PFSK-1 (cell line): ENCODE measurements around the gene VAV2.

Experiments
- FOXP2 ChIP-seq: optimal IDR thresholded peaks from 2 replicates; pipeline ENCODE3; 2011; ENCODE audit warnings: borderline replicate concordance, control low read depth, inconsistent platforms; ENCODE audit not compliant: insufficient read depth; ENCODE audit errors: extremely low read length, extremely low read depth
- POLR2AphosphoS5 ChIP-seq: IDR thresholded peaks from 2 replicates; pipeline ENCODE4 v1.6.1; 2012; ENCODE audit warnings: low read depth, mild to moderate bottlenecking, control low read depth, low read length, moderate library complexity
- REST ChIP-seq, 2 experiments: IDR thresholded peaks; 2 replicates each; pipeline versions ENCODE4 v1.6.1 to v1.8.0; 2011 to 2012; ENCODE audit warnings: low read depth in 2 of 2, low read length in 2 of 2, control low read depth in 1 of 2, inconsistent platforms in 1 of 2, mild to moderate bottlenecking in 1 of 2, moderate library complexity in 1 of 2; ENCODE audit not compliant: insufficient read depth in 1 of 2
- SIN3A ChIP-seq: IDR thresholded peaks from 2 replicates; pipeline ENCODE4 v1.6.1; 2012; ENCODE audit warnings: mild to moderate bottlenecking, low read length, moderate library complexity, borderline replicate concordance; ENCODE audit not compliant: insufficient read depth
- TAF1 ChIP-seq: IDR thresholded peaks from 2 replicates; pipeline ENCODE4 v1.6.1; 2012; ENCODE audit warnings: low read length, control low read depth, borderline replicate concordance; ENCODE audit not compliant: insufficient read depth

Gene VAV2

DNA sequence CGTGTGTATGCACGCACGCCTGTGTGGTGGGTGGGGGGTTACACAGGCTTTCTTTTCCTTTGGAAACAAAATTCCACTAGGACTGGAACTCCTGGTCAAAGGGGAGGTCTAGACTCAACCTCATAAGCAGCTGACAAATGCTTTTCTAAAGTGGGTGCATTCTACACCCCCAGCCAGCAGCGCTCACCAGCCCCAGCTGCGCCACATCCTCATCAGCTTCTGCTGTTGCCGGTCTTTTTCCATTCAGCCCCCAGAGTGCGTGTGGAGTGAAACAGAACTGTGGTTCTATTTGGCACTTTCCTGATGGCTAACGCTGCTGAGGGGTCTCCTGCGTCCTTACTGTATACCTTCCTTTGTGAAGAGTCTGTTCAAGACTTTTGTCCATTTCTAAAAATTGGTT lies 176.3 kb downstream of the VAV2 start:
- TF ChIP-seq TAF1 (no peak), REST (IDR thresholded peaks at IDR 0.05; ENCODE audit: insufficient read depth in 1 of 2, low read depth in 2 of 2, low read length in 2 of 2) (no peak), FOXP2 (no peak), POLR2AphosphoS5 (no peak)

GRCh38 chr9:133814586-133815208 lies 177.4 kb downstream of the VAV2 start:
- no peak for TF ChIP-seq TAF1
- TF ChIP-seq SIN3A, result no peak
- no peak for TF ChIP-seq FOXP2
- no peak for TF ChIP-seq REST (IDR thresholded peaks at IDR 0.05; ENCODE audit: insufficient read depth in 1 of 2, low read depth in 2 of 2, low read length in 2 of 2)
- TF ChIP-seq POLR2AphosphoS5, result no peak

- TF ChIP-seq REST (IDR thresholded peaks at IDR 0.05; ENCODE audit: insufficient read depth in 1 of 2, low read depth in 2 of 2, low read length in 2 of 2), result no peak
- no peak for TF ChIP-seq TAF1
- TF ChIP-seq FOXP2, result no peak
- no peak for TF ChIP-seq POLR2AphosphoS5
- TF ChIP-seq SIN3A, result no peak
Measured at GRCh38 chr9:133813749-133814585, 178.2 kb downstream of the VAV2 start.

DNA sequence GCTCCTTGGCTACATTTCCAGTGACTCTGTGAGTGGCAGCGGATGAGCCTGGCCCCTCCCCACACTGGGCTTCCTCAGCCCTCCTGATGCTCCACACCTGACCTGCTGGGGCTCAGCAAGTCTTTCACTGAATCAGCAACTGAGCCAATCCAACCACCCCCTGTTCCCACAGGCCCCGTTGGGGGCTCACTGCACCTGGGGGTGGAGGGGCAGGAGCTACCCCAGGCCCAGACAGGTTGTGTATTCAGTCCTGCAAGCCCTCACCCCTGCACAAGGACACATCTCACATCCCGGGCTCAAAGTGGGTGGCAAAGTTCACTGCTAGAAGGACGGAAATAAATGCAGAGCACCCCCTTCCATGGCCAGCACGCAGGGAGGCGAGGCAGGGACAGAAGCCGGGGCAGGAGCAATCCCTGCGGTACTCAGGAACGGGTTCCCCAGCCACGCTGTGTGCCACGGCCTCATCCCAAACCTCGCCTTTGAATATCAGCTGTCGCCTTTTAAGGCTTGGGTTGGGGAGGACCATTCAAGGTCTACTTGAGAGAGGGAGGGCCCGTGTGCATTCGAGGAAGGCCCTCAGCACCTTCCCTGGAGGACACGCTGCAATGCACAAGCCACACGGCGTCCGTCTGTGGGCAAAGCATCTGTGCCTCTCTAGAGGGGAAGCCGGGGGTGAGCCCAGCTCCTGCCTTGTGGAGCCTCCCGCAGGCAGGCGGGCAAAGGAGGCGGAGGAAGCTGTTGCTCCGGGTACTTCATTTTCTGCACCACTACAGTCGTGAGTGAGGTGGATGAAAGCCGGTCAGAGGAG lies 179.0 kb downstream of the VAV2 start:
- no peak for TF ChIP-seq FOXP2
- no peak for TF ChIP-seq TAF1
- TF ChIP-seq POLR2AphosphoS5, result no peak
- TF ChIP-seq SIN3A, result no peak
- TF ChIP-seq REST (IDR thresholded peaks at IDR 0.05; ENCODE audit: insufficient read depth in 1 of 2, low read depth in 2 of 2, low read length in 2 of 2), result no peak
